IMR-90 (cell line): ENCODE measurements around the gene KCNQ5.

Experiments used
- BHLHE40 ChIP-seq: fragments of 150-350 bp; IDR thresholded peaks from 2 replicates; pipeline ENCODE4 v1.6.1; 2016; ENCODE audit warnings: mild to moderate bottlenecking, low read depth, low read length
- FOS ChIP-seq: fragments of 150-350 bp; IDR thresholded peaks from 2 replicates; pipeline ENCODE4 v1.6.1; 2016; ENCODE audit warnings: low read depth, low read length
- MXI1 ChIP-seq: IDR thresholded peaks from 2 replicates; pipeline ENCODE4 v1.6.1; 2012; ENCODE audit warnings: low read depth, mild to moderate bottlenecking, low read length, moderate library complexity, borderline replicate concordance
- POLR2A ChIP-seq: IDR thresholded peaks from 2 replicates; pipeline ENCODE4 v1.6.1; 2012; ENCODE audit warnings: mild to moderate bottlenecking, low read depth, low read length
- RAD21 ChIP-seq: IDR thresholded peaks from 2 replicates; pipeline ENCODE4 v1.6.1; 2012; ENCODE audit warnings: low read length, improper control_type of control experiment
- RCOR1 ChIP-seq: IDR thresholded peaks from 2 replicates; pipeline ENCODE4 v1.6.1; 2012; ENCODE audit warnings: mild to moderate bottlenecking, low read length, improper control_type of control experiment; ENCODE audit not compliant: insufficient replicate concordance
- RFX5 ChIP-seq: IDR thresholded peaks from 2 replicates; pipeline ENCODE4 v1.8.0; 2012; ENCODE audit warnings: low read depth, mild to moderate bottlenecking, low read length, moderate library complexity
- TF ChIP-seq, protein P1 (sequence below): conservative IDR thresholded peaks from 2 replicates; pipeline ENCODE4 v1.5.1; 2012; ENCODE audit warnings: mild to moderate bottlenecking, low read depth, low read length, improper control_type of control experiment
- TF ChIP-seq, protein P2 (sequence below): fragments of 150-350 bp; IDR thresholded peaks from 2 replicates; pipeline ENCODE4 v1.6.1; 2017; ENCODE audit warnings: mild to moderate bottlenecking, antibody characterized with exemption, low read length, low read depth

DNA sequence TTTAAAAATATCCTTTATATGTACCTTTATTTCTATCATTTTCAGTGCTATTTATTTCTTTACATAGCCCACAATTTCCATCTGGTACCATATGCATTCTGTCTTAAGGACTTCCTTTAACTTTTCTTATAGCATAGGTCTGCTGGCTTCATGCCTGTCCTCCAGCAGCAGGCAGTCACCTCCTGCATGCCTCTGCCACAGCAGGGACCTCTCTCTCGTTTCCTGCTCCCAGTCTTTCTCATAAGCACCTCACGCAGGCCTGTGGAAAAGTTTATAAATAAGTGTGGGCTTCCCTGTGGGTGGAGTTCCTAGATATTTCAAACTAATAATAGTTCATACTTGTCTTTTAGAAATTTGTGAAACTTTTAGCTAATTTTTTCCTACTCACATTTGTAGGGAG, 133.9 kb downstream of the KCNQ5 start:
- TF ChIP-seq, protein P1, sequence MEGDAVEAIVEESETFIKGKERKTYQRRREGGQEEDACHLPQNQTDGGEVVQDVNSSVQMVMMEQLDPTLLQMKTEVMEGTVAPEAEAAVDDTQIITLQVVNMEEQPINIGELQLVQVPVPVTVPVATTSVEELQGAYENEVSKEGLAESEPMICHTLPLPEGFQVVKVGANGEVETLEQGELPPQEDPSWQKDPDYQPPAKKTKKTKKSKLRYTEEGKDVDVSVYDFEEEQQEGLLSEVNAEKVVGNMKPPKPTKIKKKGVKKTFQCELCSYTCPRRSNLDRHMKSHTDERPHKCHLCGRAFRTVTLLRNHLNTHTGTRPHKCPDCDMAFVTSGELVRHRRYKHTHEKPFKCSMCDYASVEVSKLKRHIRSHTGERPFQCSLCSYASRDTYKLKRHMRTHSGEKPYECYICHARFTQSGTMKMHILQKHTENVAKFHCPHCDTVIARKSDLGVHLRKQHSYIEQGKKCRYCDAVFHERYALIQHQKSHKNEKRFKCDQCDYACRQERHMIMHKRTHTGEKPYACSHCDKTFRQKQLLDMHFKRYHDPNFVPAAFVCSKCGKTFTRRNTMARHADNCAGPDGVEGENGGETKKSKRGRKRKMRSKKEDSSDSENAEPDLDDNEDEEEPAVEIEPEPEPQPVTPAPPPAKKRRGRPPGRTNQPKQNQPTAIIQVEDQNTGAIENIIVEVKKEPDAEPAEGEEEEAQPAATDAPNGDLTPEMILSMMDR: no peak
- TF ChIP-seq POLR2A (no peak), RFX5 (no peak), BHLHE40 (no peak), RAD21 (no peak), MXI1 (no peak), RCOR1 (no peak), FOS (no peak)
- TF ChIP-seq, protein P2, sequence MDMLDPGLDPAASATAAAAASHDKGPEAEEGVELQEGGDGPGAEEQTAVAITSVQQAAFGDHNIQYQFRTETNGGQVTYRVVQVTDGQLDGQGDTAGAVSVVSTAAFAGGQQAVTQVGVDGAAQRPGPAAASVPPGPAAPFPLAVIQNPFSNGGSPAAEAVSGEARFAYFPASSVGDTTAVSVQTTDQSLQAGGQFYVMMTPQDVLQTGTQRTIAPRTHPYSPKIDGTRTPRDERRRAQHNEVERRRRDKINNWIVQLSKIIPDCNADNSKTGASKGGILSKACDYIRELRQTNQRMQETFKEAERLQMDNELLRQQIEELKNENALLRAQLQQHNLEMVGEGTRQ: no peak
